LNCaP clone FGC (cell line): Measurements from ENCODE around the gene ZNF212.

Experiments
- DNase-seq: peaks from one replicate; pipeline ENCODE4 v3.0.0-alpha.2; 2011; ENCODE audit warnings: low read depth
- H3K4me3 ChIP-seq: 2 replicates; pipeline ENCODE4 v1.5.1; 2011; ENCODE audit warnings: mild to moderate bottlenecking, low read depth, low read length, control low read depth
- CTCF ChIP-seq: IDR thresholded peaks from 2 replicates; pipeline ENCODE4 v1.5.1; 2012; ENCODE audit warnings: mild to moderate bottlenecking; ENCODE audit not compliant: control insufficient read depth, insufficient read depth; ENCODE audit errors: extremely low read depth

Gene ZNF212

DNA sequence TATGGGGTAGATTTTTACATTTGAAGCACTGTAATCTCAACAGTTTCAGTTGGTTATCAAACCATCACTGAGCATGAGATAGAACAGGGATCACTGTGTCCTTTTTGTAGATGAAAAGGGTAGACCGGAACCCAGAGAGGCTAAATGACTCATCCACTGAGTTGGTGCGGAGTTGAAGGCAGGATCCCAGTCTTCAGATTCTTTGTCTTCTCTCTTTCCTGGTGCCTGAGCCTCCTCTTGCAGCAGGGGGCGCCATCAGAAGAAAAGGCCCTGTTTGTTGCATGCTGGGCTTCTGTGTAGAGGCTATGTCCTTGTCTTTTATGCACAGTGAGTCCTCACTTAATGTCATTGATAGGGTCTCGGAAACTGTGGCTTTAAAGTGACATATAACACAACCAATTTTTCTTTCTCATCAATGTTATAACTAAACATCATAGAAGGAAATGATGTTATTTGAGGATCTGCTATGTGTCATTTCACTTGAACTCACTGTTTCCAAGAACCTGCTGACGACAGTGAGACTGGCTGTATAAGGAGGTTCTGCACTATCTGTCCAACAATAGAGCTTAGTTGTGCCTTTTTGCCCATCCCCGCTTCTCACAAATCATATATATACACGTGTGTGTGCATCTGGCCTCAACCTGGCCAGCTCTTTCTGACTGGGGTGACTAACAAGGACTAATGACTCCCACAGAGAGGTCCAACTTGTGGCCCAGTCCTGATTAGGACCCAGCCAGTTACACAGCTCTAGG, 29.8 kb upstream of the ZNF212 start:
- no peak for DNase-seq
- peak; percentile 50 for TF ChIP-seq CTCF
- no peak overlapping the region for H3K4me3 ChIP-seq

GRCh38 chr7:149210551-149210950, 28.9 kb upstream of the ZNF212 start:
- no peak for TF ChIP-seq CTCF
- H3K4me3 ChIP-seq, result no peak overlapping the region
- DNase-seq, result no peak

- TF ChIP-seq CTCF, result no peak
- DNase-seq, result no peak
These were observed 25.3 kb upstream of the ZNF212 start for GRCh38 chr7:149214020-149214720.

DNA sequence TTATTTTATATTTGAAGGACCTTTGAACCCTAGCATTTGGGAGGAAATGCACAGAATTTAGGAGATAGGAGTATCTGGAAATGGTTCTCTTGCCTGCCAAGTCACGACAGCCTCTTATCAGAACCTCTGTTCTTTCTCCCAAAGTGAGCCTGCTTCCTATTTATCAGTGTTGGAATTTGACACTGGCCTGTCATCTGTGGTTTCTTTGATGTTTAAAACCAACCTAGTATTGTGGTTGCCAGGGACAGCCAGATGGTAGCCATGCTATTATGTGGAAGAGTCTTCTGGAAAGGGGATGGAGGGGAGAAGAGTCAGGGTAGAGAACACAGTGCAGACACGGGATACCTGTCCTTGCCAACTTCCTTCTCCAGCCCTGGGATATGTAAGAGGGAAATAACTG, 23.0 kb upstream of the ZNF212 start:
- TF ChIP-seq CTCF, result no peak
- no peak for DNase-seq

More at GRCh38 chr7:149214020-149214720, 25.3 kb upstream of the ZNF212 start:
- H3K4me3 ChIP-seq, result no peak overlapping the region

GRCh38 chr7:149217570-149217969, 21.9 kb upstream of the ZNF212 start:
- no peak for DNase-seq
- TF ChIP-seq CTCF, result no peak
- no peak overlapping the region for H3K4me3 ChIP-seq

More for the DNA sequence above, 23.0 kb upstream of the ZNF212 start:
- no peak overlapping the region for H3K4me3 ChIP-seq

DNA sequence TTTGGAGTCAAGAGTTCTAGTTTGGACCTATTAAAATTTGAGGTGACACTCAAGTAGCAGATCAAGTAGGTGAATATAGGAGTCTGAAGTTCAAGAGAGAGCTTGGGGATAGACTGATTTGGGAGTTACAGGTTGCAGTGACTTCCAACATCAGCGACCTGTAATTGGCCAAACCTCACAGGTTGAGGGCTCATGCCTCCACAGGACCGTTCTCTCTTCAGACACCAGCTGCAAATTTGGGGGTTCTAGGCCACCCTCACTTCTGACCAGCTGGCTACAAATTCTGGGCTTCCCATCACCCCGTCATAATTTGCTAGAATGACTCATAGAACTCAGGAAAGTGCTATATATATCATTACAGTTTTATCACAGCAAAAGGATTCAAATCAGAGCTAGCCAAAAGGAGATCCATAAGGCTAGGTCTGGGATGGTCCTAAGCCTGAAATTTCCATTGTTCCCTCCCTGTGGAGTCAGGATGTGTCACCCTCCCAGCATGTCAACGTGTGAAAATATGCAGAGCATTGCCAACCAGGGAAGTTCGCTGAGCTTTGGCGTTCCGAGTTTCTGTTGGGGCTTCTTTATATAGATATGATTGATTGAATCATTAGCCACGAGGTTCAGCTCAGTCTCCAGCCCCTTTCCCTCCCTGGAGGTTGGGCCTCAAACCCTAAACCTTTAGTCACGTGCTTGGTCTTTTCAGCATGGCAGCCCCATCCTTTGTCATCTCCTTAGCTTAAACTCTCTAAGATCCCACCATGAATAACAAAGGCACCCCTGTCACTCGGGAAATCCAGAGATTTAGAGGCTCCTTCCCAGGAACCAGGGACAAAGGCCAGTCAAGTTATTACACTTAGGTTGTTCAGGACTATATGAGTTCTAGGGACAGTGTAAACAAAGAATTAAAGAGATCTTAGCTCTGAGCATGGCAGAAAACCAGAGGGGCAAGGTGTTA, 20.7 kb upstream of the ZNF212 start:
- no peak for DNase-seq
- TF ChIP-seq CTCF, result no peak
- no peak overlapping the region for H3K4me3 ChIP-seq
